Endothelial cell of umbilical vein (primary cell): ENCODE results near the gene ZNF649. TPM values are rescaled to one million over a fixed set of nuclear protein-coding genes. Genes with fewer than 3 reads are reported as not detected.

ENCODE experiments used
- BruUV-seq: library from RNA; stranded (reverse); fragments of 400-500 nt; replicated peaks from 2 replicates; lab custom pipeline; 2021; lab: Mats Ljungman, UMichigan
- CTCF ChIA-PET: fragments of 300-600, 350-600 bp; sonication (Branson Sonifier 250); formaldehyde crosslinking; loops from one replicate; lab custom pipeline; 2021; ENCODE audit warnings: antibody characterized with exemption, inconsistent platforms; lab: Charles Lee
- POLR2A ChIA-PET: fragments of 300-600, 350-600 bp; sonication (Branson Sonifier 250); formaldehyde crosslinking; loops from one replicate; lab custom pipeline; 2021; ENCODE audit warnings: antibody characterized with exemption, inconsistent platforms; lab: Charles Lee
- DNase-seq: peaks from one replicate; pipeline ENCODE4 v3.0.0-alpha.2; 2011; ENCODE audit warnings: low read depth, low spot score
- FAIRE-seq: peaks from 2 replicates; lab custom pipeline; 2011; peaks lifted over from hg19 to GRCh38; lab: Jason Lieb, UNC
- H2AFZ ChIP-seq: 2 replicates; pipeline ENCODE4 v1.6.0; 2012; ENCODE audit warnings: low read depth, low read length, control low read depth, inconsistent platforms
- H3K27ac ChIP-seq: 2 replicates; pipeline ENCODE4 v1.5.1; 2011; ENCODE audit warnings: low read depth, mild to moderate bottlenecking, control low read depth, low read length, moderate library complexity; ENCODE audit not compliant: insufficient read depth
- H3K27me3 ChIP-seq, 2 experiments: 2 replicates each; pipeline versions ENCODE4 v1.6.0 to v1.6.1; 2011; ENCODE audit warnings: low read length in 2 of 2, mixed read lengths in 1 of 2; ENCODE audit not compliant: control insufficient read depth in 2 of 2, insufficient read depth in 2 of 2
- H3K36me3 ChIP-seq, 2 experiments: 2 replicates in 1 of 2; 3 replicates in 1 of 2; pipeline ENCODE4 v1.5.1; 2011; ENCODE audit warnings: low read length in 2 of 2, mild to moderate bottlenecking in 1 of 2, moderate library complexity in 1 of 2; ENCODE audit not compliant: control insufficient read depth in 2 of 2, insufficient read depth in 2 of 2; ENCODE audit errors: extremely low read depth in 1 of 2
- H3K4me1 ChIP-seq: 3 replicates; pipeline ENCODE4 v1.5.1; 2011; ENCODE audit warnings: mild to moderate bottlenecking, low read length; ENCODE audit not compliant: control insufficient read depth, insufficient read depth; ENCODE audit errors: extremely low read depth
- H3K4me2 ChIP-seq: 2 replicates; pipeline ENCODE4 v1.6.1; 2011; ENCODE audit warnings: low read length, control low read depth, mixed read lengths; ENCODE audit not compliant: insufficient read depth
- H3K4me3 ChIP-seq, 3 experiments: fragments of 200-600 bp in 1 of 3; sonication (generic), shearing (Covaris generic) in 1 of 3; replicated peaks in 1 of 3; 2 replicates each; pipeline ENCODE4 v1.5.1; 2011 to 2016; ENCODE audit warnings: control low read depth in 3 of 3, low read length in 3 of 3, mild to moderate bottlenecking in 2 of 3, inconsistent platforms in 1 of 3, low read depth in 1 of 3, moderate library complexity in 1 of 3; ENCODE audit not compliant: insufficient read depth in 1 of 3
- H3K79me2 ChIP-seq: 2 replicates; pipeline ENCODE4 v1.6.0; 2012; ENCODE audit warnings: low read length, inconsistent platforms; ENCODE audit not compliant: control insufficient read depth, insufficient read depth
- H3K9ac ChIP-seq: replicated peaks from 2 replicates; pipeline ENCODE3; 2011; ENCODE audit warnings: low read length, control low read depth; ENCODE audit not compliant: insufficient read depth; ENCODE audit errors: extremely low read depth
- H3K9me1 ChIP-seq: replicated peaks from 3 replicates; pipeline ENCODE4 v1.6.0; 2011; ENCODE audit warnings: mild to moderate bottlenecking, low read length; ENCODE audit not compliant: control insufficient read depth, insufficient read depth; ENCODE audit errors: extremely low read depth
- H3K9me3 ChIP-seq: replicated peaks from 2 replicates; pipeline ENCODE4 v1.5.1; 2012; ENCODE audit warnings: low read length, inconsistent platforms; ENCODE audit not compliant: control insufficient read depth, insufficient read depth
- H4K20me1 ChIP-seq: replicated peaks from 2 replicates; pipeline ENCODE3; 2011; ENCODE audit warnings: mild to moderate bottlenecking, low read length; ENCODE audit not compliant: control insufficient read depth, insufficient read depth; ENCODE audit errors: extremely low read depth
- EZH2 ChIP-seq: IDR thresholded peaks from 2 replicates; pipeline ENCODE4 v1.6.1; 2012; ENCODE audit warnings: borderline replicate concordance, low read depth, mild to moderate bottlenecking, moderate library complexity, low read length, inconsistent platforms; ENCODE audit not compliant: severe bottlenecking
- FOS ChIP-seq: IDR thresholded peaks from 2 replicates; pipeline ENCODE4 v1.6.1; 2011; ENCODE audit warnings: mild to moderate bottlenecking, low read length, moderate library complexity, borderline replicate concordance; ENCODE audit not compliant: insufficient read depth
- GATA2 ChIP-seq: IDR thresholded peaks from 2 replicates; pipeline ENCODE4 v1.7.0; 2011; ENCODE audit warnings: low read depth, mild to moderate bottlenecking, moderate library complexity, mixed read lengths, low read length; ENCODE audit not compliant: insufficient read length, insufficient read depth
- JUN ChIP-seq: IDR thresholded peaks from 2 replicates; pipeline ENCODE4 v1.6.1; 2011; ENCODE audit warnings: borderline replicate concordance, low read depth; ENCODE audit not compliant: insufficient read length, insufficient read depth
- MYC ChIP-seq: IDR thresholded peaks from one replicate; pipeline ENCODE4 v1.6.1; 2011; ENCODE audit warnings: mild to moderate bottlenecking, low read depth, low read length
- POLR2A ChIP-seq: IDR thresholded peaks from 2 replicates; pipeline ENCODE4 v1.6.1; 2012; ENCODE audit warnings: low read depth, mild to moderate bottlenecking, control low read depth, low read length
- POLR2AphosphoS5 ChIP-seq: IDR thresholded peaks from 2 replicates; pipeline ENCODE4 v1.6.1; 2012; ENCODE audit warnings: low read depth, mild to moderate bottlenecking, control low read depth, low read length, moderate library complexity; ENCODE audit not compliant: insufficient read depth
- dilution Hi-C: fragments of 300-500 bp; cut with MboI; formaldehyde crosslinking; loops from one replicate; pipeline ENCODE4 v1.15.0; 2019; ENCODE audit warnings: low sequenced_read_pairs; ENCODE audit not compliant: extremely low pct_ligation_motif_present
- intact Hi-C: fragments of 100-400 bp; cut with micrococcal nuclease; formaldehyde crosslinking; loops from one replicate; pipeline ENCODE4 v1.10.0; 2022
- polyA plus RNA-seq, 4 experiments: library from polyadenylated mRNA; depleted of rRNA in 3 of 4; stranded (reverse) in 3 of 4; unstranded in 1 of 4; fragments of >200 nt; gene quantifications; 2 replicates each; pipeline versions ENCODE4 v1.2.1 to v1.2.3, GENCODE V29; 2011 to 2012; ENCODE audit warnings: missing spikeins in 1 of 4
- total RNA-seq: library from RNA; stranded (reverse); gene quantifications from 2 replicates; pipeline ENCODE4 v1.2.3, GENCODE V29; 2021
- TF ChIP-seq, protein P1 (sequence below), 2 donors: IDR thresholded peaks; 1 replicate in 1 of 2; 2 replicates in 1 of 2; pipeline ENCODE4 v1.5.1; 2011; ENCODE audit warnings: low read length in 2 of 2, mild to moderate bottlenecking in 2 of 2, moderate library complexity in 2 of 2, control low read depth in 1 of 2, inconsistent platforms in 1 of 2, low read depth in 1 of 2; ENCODE audit not compliant: insufficient read depth in 1 of 2; ENCODE audit errors: extremely low read depth in 1 of 2
- TF ChIP-seq, protein P2 (sequence below): IDR thresholded peaks from 2 replicates; pipeline ENCODE4 v1.6.1; 2011; ENCODE audit not compliant: insufficient read depth, insufficient read length

The ZNF649 gene
- total and polyA plus RNA-seq, 2 donors (not counting 3 experiments of a cell fraction or from before 2014, with no cell fraction given): 2.0 to 8.6 TPM

DNA sequence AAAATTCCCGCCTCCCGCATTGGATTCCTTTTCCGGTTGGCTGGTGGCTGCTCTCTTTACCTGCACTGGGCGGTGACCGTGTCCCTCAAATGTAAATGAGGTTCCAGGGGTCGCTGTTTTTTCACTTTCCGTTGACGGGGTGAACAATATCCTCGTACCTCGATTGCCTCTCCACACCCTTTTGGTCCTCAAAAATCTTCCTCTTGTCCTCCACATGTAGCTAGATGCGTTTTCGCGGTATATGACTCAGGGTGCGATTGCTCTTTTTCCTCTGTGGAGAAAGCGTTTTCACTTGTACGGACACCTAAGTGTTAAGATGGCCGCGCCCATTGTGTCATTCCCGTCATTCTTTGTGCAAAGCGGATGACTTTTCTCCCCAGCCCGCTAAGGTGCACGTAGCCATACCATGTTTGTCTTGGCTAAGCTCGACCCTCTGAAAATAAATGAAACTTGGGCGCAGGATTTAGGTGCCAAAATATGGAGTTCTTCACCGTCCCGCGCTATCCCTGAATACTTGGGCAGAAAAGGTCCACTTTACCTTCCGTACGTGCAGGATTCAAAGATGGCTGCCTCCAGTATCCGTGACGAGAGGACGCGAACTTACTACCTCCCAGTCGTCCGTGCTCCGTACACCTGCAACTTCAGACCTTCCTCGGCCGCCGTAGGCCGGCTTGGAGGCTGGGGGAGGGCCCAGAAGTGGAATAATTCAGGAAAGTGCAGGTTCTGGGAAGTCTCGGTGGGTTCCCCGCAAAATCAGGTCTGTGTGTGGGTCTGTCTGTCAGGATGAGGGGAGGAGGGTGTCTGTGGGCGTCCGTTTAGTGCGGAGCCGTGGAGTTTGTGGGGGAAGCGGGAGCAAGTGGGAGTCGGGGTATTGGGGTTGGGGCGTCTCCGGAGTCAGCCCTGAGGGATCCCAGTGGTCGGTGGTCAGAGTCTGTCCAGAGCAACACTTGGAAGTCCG, 22.2 kb upstream of the ZNF649 start, which contains the start of gene ZNF613:
TSS of gene ZNF613 (plus strand) at position 689 of the 958 bp plus-strand sequence. CDS start 8,749 bp downstream, outside the sequence.
- CTCF ChIA-PET: no interaction called here
- Histone ChIP-seq H3K79me2 (peaks cover 3% of the 10 kb centered on the region), H3K27ac (peak within 1 kb of the TSS; percentile 25), H3K9me1 (no peaks in the 10 kb centered on the region), H4K20me1 (no peaks in the 10 kb centered on the region), H3K27me3 (no peaks in the 10 kb centered on the region), H3K4me1 (peaks cover 8% of the 10 kb centered on the region), H2AFZ (peak within 1 kb of the TSS; percentile 93), H3K9ac (peak within 1 kb of the TSS; percentile 58), H3K4me3 (peak within 1 kb of the TSS; percentile 52 to 82 (median 75)), H3K36me3 (peaks cover 0 to 2% of the 10 kb centered on the region in 2 experiments), H3K4me2 (peak within 1 kb of the TSS; percentile 74), H3K9me3 (peaks cover 6% of the 10 kb centered on the region)
- intact Hi-C loops: loop anchor here (1.0 to 10.0 kb wide), 7 partner anchors 23 to 262 kb away; partner anchors contain the start of genes ZNF350, ZNF614, ZNF615 and ZNF616
- no TSS peak for BruUV-seq
- peak; percentile 95 for FAIRE-seq
- POLR2A ChIA-PET: no interaction called here
- dilution Hi-C loops: no loop called here
- DNase-seq: peak; percentile 94
- peak; percentile 50 for TF ChIP-seq POLR2A
- TF ChIP-seq, protein P1, sequence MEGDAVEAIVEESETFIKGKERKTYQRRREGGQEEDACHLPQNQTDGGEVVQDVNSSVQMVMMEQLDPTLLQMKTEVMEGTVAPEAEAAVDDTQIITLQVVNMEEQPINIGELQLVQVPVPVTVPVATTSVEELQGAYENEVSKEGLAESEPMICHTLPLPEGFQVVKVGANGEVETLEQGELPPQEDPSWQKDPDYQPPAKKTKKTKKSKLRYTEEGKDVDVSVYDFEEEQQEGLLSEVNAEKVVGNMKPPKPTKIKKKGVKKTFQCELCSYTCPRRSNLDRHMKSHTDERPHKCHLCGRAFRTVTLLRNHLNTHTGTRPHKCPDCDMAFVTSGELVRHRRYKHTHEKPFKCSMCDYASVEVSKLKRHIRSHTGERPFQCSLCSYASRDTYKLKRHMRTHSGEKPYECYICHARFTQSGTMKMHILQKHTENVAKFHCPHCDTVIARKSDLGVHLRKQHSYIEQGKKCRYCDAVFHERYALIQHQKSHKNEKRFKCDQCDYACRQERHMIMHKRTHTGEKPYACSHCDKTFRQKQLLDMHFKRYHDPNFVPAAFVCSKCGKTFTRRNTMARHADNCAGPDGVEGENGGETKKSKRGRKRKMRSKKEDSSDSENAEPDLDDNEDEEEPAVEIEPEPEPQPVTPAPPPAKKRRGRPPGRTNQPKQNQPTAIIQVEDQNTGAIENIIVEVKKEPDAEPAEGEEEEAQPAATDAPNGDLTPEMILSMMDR (IDR thresholded peaks at IDR 0.05; ENCODE audit: extremely low read depth in 1 of 2, insufficient read depth in 1 of 2, low read depth in 1 of 2, low read length in 2 of 2): no peak
- TF ChIP-seq, protein P2, sequence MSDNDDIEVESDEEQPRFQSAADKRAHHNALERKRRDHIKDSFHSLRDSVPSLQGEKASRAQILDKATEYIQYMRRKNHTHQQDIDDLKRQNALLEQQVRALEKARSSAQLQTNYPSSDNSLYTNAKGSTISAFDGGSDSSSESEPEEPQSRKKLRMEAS: peak; percentile 43
- peak; percentile 29 for TF ChIP-seq FOS
- TF ChIP-seq GATA2: no peak
- TF ChIP-seq POLR2AphosphoS5: peak; percentile 33
- TF ChIP-seq MYC: no peak
- TF ChIP-seq EZH2: no peak
- TF ChIP-seq JUN: no peak
